Brain microvascular endothelial cell (primary cell): ENCODE results near the gene RAB3D.
"Not testable (repeated sequence)": the region's sequence is repeated elsewhere in the genome, so short reads cannot be mapped to it uniquely, and the experiment has no call there.

Experiments used
- DNase-seq: peaks from one replicate; pipeline ENCODE4 v3.0.0-alpha.2; 2020
- H3K27ac ChIP-seq: fragments of 250-450 bp; sonication (Bioruptor Pico); 2 replicates; pipeline ENCODE4 v1.5.1; 2020; ENCODE audit warnings: mild to moderate bottlenecking, moderate library complexity
- H3K27me3 ChIP-seq: fragments of 250-450 bp; sonication (Bioruptor Pico); replicated peaks from 2 replicates; pipeline ENCODE4 v1.5.1; 2020; ENCODE audit warnings: mild to moderate bottlenecking
- H3K36me3 ChIP-seq: fragments of 250-450 bp; sonication (Bioruptor Pico); replicated peaks from 2 replicates; pipeline ENCODE4 v1.5.1; 2020; ENCODE audit warnings: mild to moderate bottlenecking
- H3K4me3 ChIP-seq: 2 replicates; pipeline ENCODE4 v1.5.1; 2011; ENCODE audit warnings: low read depth, mild to moderate bottlenecking, control low read depth, low read length, moderate library complexity
- CTCF ChIP-seq: IDR thresholded peaks from 2 replicates; pipeline ENCODE4 v1.5.1; 2011; ENCODE audit warnings: low read depth, mild to moderate bottlenecking, moderate library complexity, low read length, control low read depth, inconsistent platforms; ENCODE audit errors: missing control alignments
- in situ Hi-C: cut with HindIII; loops from 2 replicates; pipeline ENCODE4 v1.10.0; 2017; ENCODE audit warnings: low sequenced_read_pairs, low pct_ligation_motif_present

RAB3D gene

GRCh38 chr19:11355160-11356073, 16.0 kb upstream of the RAB3D start, which contains the start of gene PLPPR2:
PLPPR2 (plus strand) TSS chr19:11355432; CDS start chr19:11357674, 2,242 bp downstream.
- no peak for TF ChIP-seq CTCF
- H3K27ac ChIP-seq: no peak within 1 kb of the TSS
- H3K36me3 ChIP-seq: peaks cover 6% of the 10 kb centered on the region
- H3K4me3 ChIP-seq: peak within 1 kb of the TSS; percentile 64
- in situ Hi-C loops: no loop called here
- peak; percentile 92 for DNase-seq
- no peaks in the 10 kb centered on the region for H3K27me3 ChIP-seq

GRCh38 chr19:11354102-11354501, 14.6 kb upstream of the RAB3D start:
- H3K27ac ChIP-seq, DNase-seq, H3K27me3 ChIP-seq, H3K36me3 ChIP-seq, H3K4me3 ChIP-seq, in situ Hi-C loops: not testable (repeated sequence)

GRCh38 chr19:11349171-11349570, 9.7 kb upstream of the RAB3D start:
- Histone ChIP-seq H3K36me3 (no peaks in the 10 kb centered on the region), H3K27ac (no peak overlapping the region), H3K4me3 (no peak overlapping the region), H3K27me3 (no peaks in the 10 kb centered on the region)
- TF ChIP-seq CTCF: no peak
- DNase-seq: no peak
- in situ Hi-C loops: no loop called here

GRCh38 chr19:11347546-11348039, 8.1 kb upstream of the RAB3D start:
- Histone ChIP-seq H3K36me3 (no peaks in the 10 kb centered on the region), H3K4me3 (no peak overlapping the region), H3K27ac (no peak overlapping the region), H3K27me3 (no peaks in the 10 kb centered on the region)
- no peak for DNase-seq
- TF ChIP-seq CTCF: no peak
- in situ Hi-C loops: no loop called here

GRCh38 chr19:11346104-11346940, 6.9 kb upstream of the RAB3D start, which contains the start of the genes CCDC159 and TMEM205:
CCDC159 (plus strand) TSS chr19:11346519; CDS start chr19:11346607, 88 bp downstream.
TMEM205 (minus strand) TSS chr19:11346268; CDS start chr19:11345619, 649 bp downstream.
- no peaks in the 10 kb centered on the region for H3K27me3 ChIP-seq
- peak; percentile 99 for DNase-seq
- in situ Hi-C loops: no loop called here

More at GRCh38 chr19:11346104-11346940, 6.9 kb upstream of the RAB3D start, which contains the start of the genes CCDC159 and TMEM205:
- H3K27ac ChIP-seq: peak within 1 kb of the TSS; percentile 43
- no peak for TF ChIP-seq CTCF
- no peaks in the 10 kb centered on the region for H3K36me3 ChIP-seq
- H3K4me3 ChIP-seq: peak within 1 kb of the TSS; percentile 82
